Limb (tissue), 2 donors: ENCODE results near the gene RSPH6A.

Experiments
- DNase-seq, 2 donors: peaks; one replicate each; pipeline ENCODE4 v3.0.0-alpha.2; 2016; ENCODE audit errors: extremely low spot score in 2 of 2

RSPH6A gene

GRCh38 chr19:45814851-45815480, at the start of gene RSPH6A:
Gene RSPH6A (minus strand): TSS chr19:45815308. CDS start chr19:45815176, 132 bp downstream.
- DNase-seq: no peak

- no peak for DNase-seq
Measured at GRCh38 chr19:45864629-45865082, 49.5 kb upstream of the RSPH6A start.

DNA sequence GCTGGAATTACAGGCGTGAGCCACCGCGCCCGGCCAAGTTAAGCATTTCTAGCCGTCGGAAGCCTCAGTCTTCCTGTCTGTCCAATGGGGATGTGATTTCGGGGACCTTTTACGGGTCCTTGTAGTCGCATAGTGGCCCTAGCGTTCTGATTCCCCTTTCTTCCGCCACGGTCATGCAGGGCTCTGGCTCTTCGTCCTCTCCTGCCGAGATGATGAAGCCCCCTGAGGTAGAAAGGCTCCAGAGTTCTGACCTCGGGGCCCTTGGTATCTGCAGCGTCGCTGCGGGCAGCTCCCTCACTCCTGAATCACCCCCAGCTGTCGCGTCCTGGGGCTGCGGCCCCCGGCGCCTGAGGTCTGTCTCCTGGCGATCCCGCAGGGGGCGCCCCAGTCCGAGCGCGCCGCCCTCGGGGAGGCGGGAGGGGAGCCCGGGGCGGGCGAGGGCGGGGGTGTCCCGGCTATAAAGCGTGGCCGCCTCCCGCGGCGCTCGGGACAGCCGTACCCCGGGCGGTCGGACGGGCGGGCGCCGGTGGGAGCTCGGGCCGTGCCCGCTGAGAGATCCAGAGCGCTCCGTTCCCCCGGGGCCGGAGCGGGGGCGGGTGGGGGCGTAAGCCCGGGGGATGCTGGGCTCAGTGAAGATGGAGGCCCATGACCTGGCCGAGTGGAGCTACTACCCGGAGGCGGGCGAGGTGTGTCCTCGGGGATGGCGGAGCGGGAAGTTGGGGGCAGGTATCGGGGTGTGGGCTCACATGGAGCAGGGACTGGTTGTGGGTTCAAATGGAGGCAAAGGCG, 48.9 kb upstream of the RSPH6A start, which contains the start of gene FOXA3:
Gene FOXA3, plus strand, starts transcription at position 487 of the 789 bp plus-strand sequence. Its CDS starts 131 bp downstream, at position 618.
- peak in 1 of 2 donors; percentile 67 for DNase-seq

DNA sequence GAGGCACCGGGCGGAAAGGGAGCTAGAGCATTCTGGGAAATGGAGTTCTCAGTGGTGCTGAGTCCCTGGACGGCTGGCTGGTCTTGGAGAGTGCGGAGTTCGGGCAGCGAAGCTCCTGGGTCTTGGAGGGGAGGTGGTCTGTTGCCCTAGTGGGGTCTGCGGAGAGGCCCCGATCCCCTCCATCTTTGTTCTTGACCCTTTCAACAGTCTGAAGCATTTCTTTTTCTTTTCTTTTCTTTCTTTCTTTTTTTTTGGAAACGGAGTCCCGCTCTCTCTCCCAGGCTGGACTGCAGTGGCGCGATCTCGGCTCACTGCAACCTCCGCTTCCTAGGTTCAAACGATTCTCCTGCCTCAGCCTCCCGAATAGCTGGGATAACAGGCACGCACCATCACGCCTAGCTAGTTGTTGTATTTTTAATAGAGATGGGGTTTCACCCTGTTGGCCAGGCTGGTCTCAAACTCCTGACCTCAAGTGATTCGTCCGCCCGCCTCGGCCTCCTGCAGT, 48.3 kb upstream of the RSPH6A start:
- DNase-seq: no peak

DNA sequence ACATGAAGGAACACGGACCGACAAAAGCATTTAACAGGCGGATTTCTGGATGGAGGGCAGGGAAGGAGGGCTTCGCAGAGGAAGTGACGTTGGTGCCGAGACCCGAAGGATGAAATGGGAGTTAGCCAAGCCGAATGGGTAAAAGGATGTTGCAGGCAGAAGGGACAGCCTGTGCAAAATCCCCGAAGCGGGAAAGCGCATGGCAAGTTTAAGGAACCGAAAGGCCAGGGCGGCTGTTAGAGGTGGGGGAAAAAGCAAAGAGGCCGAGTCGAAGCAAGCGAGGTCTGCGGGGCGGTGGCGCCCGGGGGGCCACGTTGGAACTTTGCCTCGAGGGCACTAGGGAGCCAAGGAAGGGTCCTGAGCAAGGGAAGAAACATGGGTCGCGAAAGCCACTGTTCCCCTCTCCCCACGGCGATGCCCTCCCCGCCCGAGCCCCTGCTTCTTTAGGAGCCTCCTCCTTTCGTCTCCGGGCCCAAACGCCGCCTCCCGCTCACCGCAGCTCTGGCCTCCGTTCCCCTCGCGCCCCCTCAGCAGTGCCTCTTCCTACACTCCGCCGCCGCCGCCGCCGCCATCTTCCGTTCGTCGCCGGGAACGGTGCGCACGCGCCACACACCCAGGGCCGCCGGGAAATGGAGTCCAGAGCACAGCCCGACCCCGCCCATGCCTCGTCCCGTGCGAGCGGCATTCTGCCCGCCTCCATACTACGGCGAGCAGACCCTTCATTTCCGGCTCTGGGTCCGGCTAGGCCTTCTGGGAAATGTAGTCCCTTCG, 47.6 kb upstream of the RSPH6A start, which contains the start of gene SYMPK:
Gene SYMPK, minus strand, starts transcription at position 584 of the 771 bp plus-strand sequence. CDS start 8,652 bp downstream, outside the sequence.
- DNase-seq: peak; percentile 99

DNA sequence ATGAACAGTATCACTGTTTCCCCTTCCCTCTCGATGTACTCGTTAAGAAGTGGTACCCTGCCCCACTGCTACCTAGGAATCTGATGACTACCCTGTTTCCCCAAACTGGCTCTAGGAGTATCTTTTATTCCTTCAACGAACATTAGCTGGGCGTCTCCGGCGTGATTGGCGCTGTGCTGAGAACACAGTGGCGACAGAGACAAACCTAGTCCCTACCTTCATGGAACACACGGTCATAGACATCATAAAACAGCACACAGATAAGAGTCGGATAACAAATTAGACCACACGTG, 47.1 kb upstream of the RSPH6A start:
- no peak for DNase-seq

DNA sequence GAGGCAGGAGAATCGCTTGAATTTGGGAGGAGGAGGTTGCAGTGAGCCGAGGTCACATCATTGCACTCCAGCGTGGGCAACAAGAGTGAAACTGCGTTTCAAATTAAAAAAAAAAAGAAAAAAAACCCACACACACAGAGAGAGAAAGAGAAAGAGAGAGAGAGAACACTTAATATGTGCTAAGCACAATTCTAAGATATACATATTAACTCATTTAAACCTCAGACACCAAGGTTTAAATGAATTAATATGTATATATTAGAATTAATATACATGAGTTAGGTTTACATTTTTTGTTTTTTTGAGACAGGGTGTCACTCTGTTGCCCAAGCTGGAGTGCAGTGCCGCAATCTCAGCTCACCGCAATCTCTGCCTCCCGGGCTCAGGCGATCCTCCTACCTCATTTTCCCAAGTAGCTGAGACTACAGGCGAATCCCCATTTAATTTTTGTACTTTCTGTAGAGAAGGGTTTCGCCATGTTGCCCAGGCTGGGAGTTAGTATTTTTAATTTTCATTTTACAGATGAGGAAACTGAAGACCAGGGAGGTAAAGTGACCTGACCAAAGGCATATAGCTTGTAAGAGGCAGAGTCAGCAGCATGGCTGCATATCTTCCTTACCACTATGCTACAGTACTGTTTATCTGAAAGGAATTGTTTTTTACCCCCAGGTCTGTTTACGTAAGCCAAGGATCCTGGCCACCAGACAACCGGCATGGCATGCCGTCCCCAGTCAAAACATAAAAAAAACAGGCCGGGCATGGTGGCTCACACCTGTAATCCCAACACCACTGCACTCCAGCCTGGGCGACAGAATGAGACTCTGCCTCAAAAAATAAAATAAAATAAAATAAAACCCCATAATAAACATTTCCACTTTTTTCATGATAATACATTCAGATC, 45.5 kb upstream of the RSPH6A start:
- DNase-seq: no peak

GRCh38 chr19:45854167-45854778, 39.2 kb upstream of the RSPH6A start:
- no peak for DNase-seq

GRCh38 chr19:45852983-45853382, 37.9 kb upstream of the RSPH6A start:
- no peak for DNase-seq

- DNase-seq: no peak
Measured at GRCh38 chr19:45852145-45852750, 37.1 kb upstream of the RSPH6A start.

- DNase-seq: no peak
Measured at GRCh38 chr19:45848922-45849321, 33.8 kb upstream of the RSPH6A start.

DNA sequence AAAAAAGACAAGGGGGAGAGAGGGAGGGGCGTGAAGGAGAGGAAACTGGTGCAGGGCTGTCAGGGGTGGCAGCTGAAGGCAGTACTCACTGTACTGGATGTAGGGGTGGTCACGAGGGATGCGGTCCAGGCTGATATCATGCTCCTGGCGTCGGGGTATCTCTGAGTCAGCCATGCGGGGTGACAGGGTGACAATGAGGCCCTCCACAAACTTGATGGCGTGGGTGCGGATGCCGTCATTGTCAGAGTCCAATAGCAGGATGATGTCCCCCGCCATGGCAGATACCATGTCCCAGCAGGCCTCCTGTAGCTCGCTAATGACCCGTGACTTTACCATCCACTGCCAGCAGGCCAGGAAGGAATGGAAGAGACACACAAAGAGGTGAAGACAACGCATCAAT, 32.6 kb upstream of the RSPH6A start:
- no peak for DNase-seq

DNA sequence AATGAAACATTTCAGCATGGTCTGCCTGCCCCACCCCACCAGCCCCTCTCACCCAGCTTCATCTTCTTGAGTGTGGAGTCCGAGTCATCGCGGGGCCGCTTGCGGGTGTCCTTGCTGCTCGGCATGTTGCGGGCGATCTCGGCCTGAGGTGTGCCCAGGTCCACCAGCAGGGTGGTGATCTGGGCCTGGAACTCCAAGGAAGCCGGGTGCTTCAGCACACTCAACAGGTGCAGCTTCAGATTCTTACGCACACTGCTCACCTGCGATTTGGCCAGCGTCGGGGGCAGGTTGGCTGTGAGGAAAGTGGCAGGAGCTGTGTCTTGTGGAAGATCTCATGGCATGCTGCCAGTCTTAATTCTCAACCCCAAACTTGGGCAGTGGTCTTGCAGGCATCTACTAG, 27.1 kb upstream of the RSPH6A start:
- DNase-seq: no peak

DNA sequence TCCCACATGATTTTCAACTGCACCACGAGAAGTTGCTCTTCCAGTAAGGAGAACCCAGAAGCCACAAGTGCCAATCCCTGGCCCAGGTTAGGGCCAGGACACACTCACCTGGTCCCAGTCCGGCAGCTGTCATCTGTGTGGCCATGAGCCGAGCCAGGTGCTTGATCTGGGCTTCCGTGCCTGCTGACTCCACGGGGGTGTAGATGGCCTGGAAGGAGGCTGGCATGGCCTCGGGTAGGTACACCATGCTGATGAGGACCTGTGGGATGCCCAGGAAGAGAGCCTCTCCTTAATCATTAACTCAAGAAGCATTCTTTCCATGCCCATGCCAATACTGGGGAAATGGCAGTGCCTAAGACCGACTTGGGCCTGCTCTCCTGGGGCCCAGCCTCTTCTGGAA, 19.9 kb upstream of the RSPH6A start:
- DNase-seq: no peak

DNA sequence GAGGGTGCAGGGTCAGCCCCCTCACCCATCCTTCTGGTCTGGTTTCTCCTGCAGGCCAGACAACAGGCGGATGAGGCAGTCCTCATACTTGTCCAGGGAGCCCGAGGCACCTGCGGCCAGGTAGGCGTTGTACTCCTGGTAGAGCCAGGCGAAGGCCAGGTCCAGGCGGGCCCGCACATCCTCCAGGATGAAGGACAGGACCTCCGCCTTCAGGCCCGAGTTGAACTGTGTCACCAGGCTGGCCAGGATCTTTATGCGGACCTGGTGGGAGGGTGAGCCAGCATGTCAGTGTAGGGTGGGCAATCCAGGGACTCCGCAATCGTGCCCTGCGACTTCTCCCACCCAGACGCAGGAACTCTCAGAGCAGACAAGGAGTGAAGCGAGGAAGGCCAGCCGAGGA, 13.8 kb upstream of the RSPH6A start:
- no peak for DNase-seq

DNA sequence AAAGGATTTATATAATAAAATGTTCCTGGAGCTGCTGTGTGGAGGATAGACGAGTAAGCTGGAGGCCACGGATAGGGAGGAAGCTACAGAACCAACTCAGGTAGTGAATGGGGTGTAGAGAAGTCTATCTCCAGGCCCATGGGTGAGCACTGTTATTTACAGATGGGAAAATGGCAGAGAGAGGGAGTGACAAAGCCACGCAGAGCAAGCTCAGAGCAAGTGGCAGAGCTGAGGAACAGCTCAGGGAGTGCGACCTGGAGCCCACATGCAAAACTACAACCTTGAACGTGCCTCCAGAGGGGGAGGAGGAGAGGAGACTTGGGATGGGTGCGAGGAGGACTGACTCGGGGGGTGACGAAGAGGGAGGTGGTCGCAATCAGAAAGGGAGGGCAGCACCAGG, 13.4 kb upstream of the RSPH6A start:
- no peak for DNase-seq

- no peak for DNase-seq
Measured at GRCh38 chr19:45827459-45828093, 12.5 kb upstream of the RSPH6A start.

DNA sequence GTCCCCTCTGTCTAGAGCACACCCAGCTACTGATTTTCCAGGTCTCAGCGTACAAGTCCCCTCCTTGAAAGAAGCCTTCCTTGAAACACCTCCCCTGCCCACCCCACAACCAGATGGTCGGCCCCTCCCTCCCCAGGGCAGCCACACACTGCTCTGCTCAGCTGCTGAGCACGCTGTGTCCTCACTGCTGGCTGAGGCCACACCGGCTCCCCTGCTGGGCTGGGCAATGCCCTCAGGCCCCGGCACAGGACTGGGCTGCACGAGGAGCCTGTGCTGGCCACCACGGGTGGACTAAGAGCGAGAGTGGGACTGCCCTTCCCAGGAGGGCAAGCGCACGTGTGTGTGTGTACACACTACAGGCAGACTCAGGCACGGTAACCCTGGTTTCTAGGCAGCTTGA, 11.8 kb upstream of the RSPH6A start:
- DNase-seq: no peak
